ENCODE measurements around the gene EXOSC5. TPM values are rescaled to one million over a fixed set of nuclear protein-coding genes. Genes with fewer than 3 reads are reported as not detected.

EXOSC5 gene
- total and polyA plus RNA-seq, 2 of the 13 experiments (the other 11 are each of a cell fraction or from before 2014, with no cell fraction given): 24.1 to 26.5 TPM

- TF ChIP-seq ZNF468 (CRISPR knock-in tag; IDR thresholded peaks at IDR 0.05) (no peak), SKIL (CRISPR knock-in tag; IDR thresholded peaks at IDR 0.05; ENCODE audit: borderline replicate concordance) (no peak), SRY (CRISPR knock-in tag; IDR thresholded peaks at IDR 0.05) (peak; percentile 42; the same call in 1 of the 2 replicates), HOXA5 (CRISPR knock-in tag; IDR thresholded peaks at IDR 0.05) (no peak), ZIK1 (CRISPR knock-in tag; IDR thresholded peaks at IDR 0.05; ENCODE audit: borderline replicate concordance, low read depth) (no peak), ZSCAN5A (CRISPR knock-in tag; IDR thresholded peaks at IDR 0.05; ENCODE audit: borderline replicate concordance) (0 out of 2 replicates have a peak, but pooled peaks have one; percentile 41), ARNT2 (CRISPR knock-in tag; IDR thresholded peaks at IDR 0.05; ENCODE audit: low read depth) (no peak), BRCA1 (CRISPR knock-in tag; IDR thresholded peaks at IDR 0.05) (no peak), SAFB2 (CRISPR knock-in tag; IDR thresholded peaks at IDR 0.05; ENCODE audit: borderline replicate concordance, low read depth) (no peak), CBX2 (IDR thresholded peaks at IDR 0.05; ENCODE audit: low read depth, low read length) (no peak), CBX2 (CRISPR knock-in tag; IDR thresholded peaks at IDR 0.05; ENCODE audit: low read depth) (no peak), SOX6 (IDR thresholded peaks at IDR 0.05) (no peak), SOX6 (CRISPR knock-in tag; IDR thresholded peaks at IDR 0.05) (no peak), CEBPG (CRISPR knock-in tag; IDR thresholded peaks at IDR 0.05) (no peak), ZNF547 (CRISPR knock-in tag; IDR thresholded peaks at IDR 0.05) (no peak), NFKB2 (CRISPR knock-in tag; IDR thresholded peaks at IDR 0.05; ENCODE audit: borderline replicate concordance) (no peak), GLI4 (CRISPR knock-in tag; IDR thresholded peaks at IDR 0.05; ENCODE audit: borderline replicate concordance) (no peak), NAIF1 (CRISPR knock-in tag; IDR thresholded peaks at IDR 0.05; ENCODE audit: borderline replicate concordance) (no peak), ZNF83 (CRISPR knock-in tag; IDR thresholded peaks at IDR 0.05; ENCODE audit: borderline replicate concordance) (0 out of 2 replicates have a peak, but pooled peaks have one; percentile 31), ZNF703 (CRISPR knock-in tag; IDR thresholded peaks at IDR 0.05; ENCODE audit: borderline replicate concordance) (no peak), KDM5A (IDR thresholded peaks at IDR 0.05; ENCODE audit: borderline replicate concordance, low read length) (no peak; the same call in 1 of the 2 replicates), ZNF616 (CRISPR knock-in tag; IDR thresholded peaks at IDR 0.05; ENCODE audit: low read depth) (peak; percentile 74; the same call in 1 of the 2 replicates), ZBTB7B (CRISPR knock-in tag; IDR thresholded peaks at IDR 0.05) (peak; percentile 72), EHMT2 (IDR thresholded peaks at IDR 0.05; ENCODE audit: borderline replicate concordance, low read depth, low read length) (no peak), ZNF510 (CRISPR knock-in tag; IDR thresholded peaks at IDR 0.05; ENCODE audit: low read depth) (no peak), BORCS8-MEF2B (CRISPR knock-in tag; IDR thresholded peaks at IDR 0.05) (no peak)
Measured at GRCh38 chr19:41352609-41353465, 44.3 kb downstream of the EXOSC5 start (continued).
